GM23338 (cell line): ENCODE results near the gene MED13L. TPM values are rescaled to one million over a fixed set of nuclear protein-coding genes. Genes with fewer than 3 reads are reported as not detected.

ENCODE experiments used
- ATAC-seq: fragments of 200-7000 bp; cut with Tn5 transposase; 3 replicates; pipeline ENCODE4 v1.9.1; 2020
- DNase-seq: peaks from one replicate; pipeline ENCODE4 v3.0.0-alpha.2; 2015; ENCODE audit warnings: low spot score
- H2AFZ ChIP-seq: fragments of 200-600 bp; sonication (generic); 2 replicates; pipeline ENCODE4 v1.8.0; 2016; ENCODE audit warnings: antibody characterized with exemption, mild to moderate bottlenecking, moderate library complexity
- H3F3A ChIP-seq: fragments of 200-600 bp; sonication (generic); replicated peaks from 2 replicates; pipeline ENCODE4 v1.8.0; 2017; ENCODE audit warnings: antibody characterized with exemption, mixed run types, low read depth
- H3K27ac ChIP-seq: fragments of 200-600 bp; sonication (generic); 2 replicates; pipeline ENCODE4 v1.6.1; 2016; ENCODE audit warnings: low read depth
- H3K27me3 ChIP-seq: fragments of 200-600 bp; sonication (generic); 2 replicates; pipeline ENCODE4 v1.8.0; 2016; ENCODE audit warnings: mild to moderate bottlenecking, mixed run types, moderate library complexity; ENCODE audit not compliant: insufficient read depth
- H3K36me3 ChIP-seq: fragments of 200-600 bp; sonication (generic); 2 replicates; pipeline ENCODE4 v1.8.0; 2016; ENCODE audit warnings: mild to moderate bottlenecking; ENCODE audit not compliant: insufficient read depth
- H3K4me1 ChIP-seq: fragments of 200-600 bp; sonication (generic); 2 replicates; pipeline ENCODE4 v1.8.0; 2016; ENCODE audit warnings: mild to moderate bottlenecking, moderate library complexity; ENCODE audit not compliant: insufficient read depth
- H3K4me2 ChIP-seq: fragments of 200-600 bp; sonication (generic); 2 replicates; pipeline ENCODE4 v1.7.1; 2017; ENCODE audit warnings: mixed run types
- H3K4me3 ChIP-seq: fragments of 200-600 bp; sonication (generic); 2 replicates; pipeline ENCODE4 v1.6.1; 2016; ENCODE audit warnings: mixed run types
- H3K79me2 ChIP-seq: fragments of 200-600 bp; sonication (generic); replicated peaks from 2 replicates; pipeline ENCODE4 v1.8.0; 2017; ENCODE audit warnings: mild to moderate bottlenecking; ENCODE audit not compliant: insufficient read depth
- H3K9me2 ChIP-seq: fragments of 200-600 bp; sonication (generic); 2 replicates; pipeline ENCODE4 v1.8.0; 2017; ENCODE audit not compliant: insufficient read depth
- H4K20me1 ChIP-seq: fragments of 200-600 bp; sonication (generic); replicated peaks from 2 replicates; pipeline ENCODE4 v1.8.0; 2017; ENCODE audit warnings: mild to moderate bottlenecking; ENCODE audit not compliant: insufficient read depth
- H3K27ac Mint-ChIP-seq: 2 replicates; pipeline ENCODE4 v1.8.0; 2020; ENCODE audit warnings: inconsistent platforms, mild to moderate bottlenecking, moderate library complexity, mixed read lengths
- H3K27me3 Mint-ChIP-seq: 3 replicates; pipeline ENCODE4 v1.8.0; 2022; ENCODE audit warnings: low read depth, mild to moderate bottlenecking, moderate library complexity, mixed read lengths, inconsistent platforms; ENCODE audit not compliant: insufficient read depth, poor library complexity
- H3K36me3 Mint-ChIP-seq: 3 replicates; pipeline ENCODE4 v1.8.0; 2021; ENCODE audit warnings: low read depth, mild to moderate bottlenecking, inconsistent platforms, moderate library complexity, mixed read lengths
- H3K4me1 Mint-ChIP-seq: 3 replicates; pipeline ENCODE4 v1.8.0; 2020; ENCODE audit warnings: mild to moderate bottlenecking, inconsistent platforms, mixed read lengths
- H3K4me3 Mint-ChIP-seq: 3 replicates; pipeline ENCODE4 v1.8.0; 2021; ENCODE audit warnings: moderate library complexity, mild to moderate bottlenecking, inconsistent platforms, mixed read lengths
- H3K9me3 Mint-ChIP-seq: 3 replicates; pipeline ENCODE4 v1.8.0; 2020; ENCODE audit warnings: moderate library complexity, mild to moderate bottlenecking, inconsistent platforms, mixed read lengths
- CREB1 ChIP-seq: fragments of 250-450 bp; sonication (Bioruptor Pico); IDR thresholded peaks from 2 replicates; pipeline ENCODE4 v1.5.0; 2020; ENCODE audit warnings: low read depth, mild to moderate bottlenecking, moderate library complexity
- EZH2 ChIP-seq: fragments of 200-600 bp; sonication (generic); IDR thresholded peaks from one replicate; pipeline ENCODE4 v1.8.0; 2017; ENCODE audit warnings: antibody characterized with exemption, mild to moderate bottlenecking, low read depth; ENCODE audit not compliant: unreplicated experiment
- EZH2phosphoT487 ChIP-seq: fragments of 200-600 bp; sonication (generic); IDR thresholded peaks from one replicate; pipeline ENCODE4 v1.8.1; 2018; ENCODE audit warnings: antibody characterized with exemption; ENCODE audit not compliant: unreplicated experiment
- JUNB ChIP-seq: IDR thresholded peaks from one replicate; pipeline ENCODE4 v1.6.1; 2016; ENCODE audit warnings: antibody characterized with exemption; ENCODE audit not compliant: unreplicated experiment
- NANOG ChIP-seq: IDR thresholded peaks from 2 replicates; pipeline ENCODE4 v1.6.1; 2016; ENCODE audit warnings: antibody characterized with exemption, borderline replicate concordance
- POLR2AphosphoS5 ChIP-seq: IDR thresholded peaks from 2 replicates; pipeline ENCODE4 v1.6.1; 2016; ENCODE audit warnings: antibody characterized with exemption, low read depth
- STAT1 ChIP-seq: IDR thresholded peaks from one replicate; pipeline ENCODE4 v1.6.1; 2016; ENCODE audit warnings: antibody characterized with exemption; ENCODE audit not compliant: unreplicated experiment
- ZNF114 ChIP-seq: fragments of 250-450 bp; sonication (Bioruptor Pico); IDR thresholded peaks from 2 replicates; pipeline ENCODE4 v1.5.0; 2020; ENCODE audit warnings: mild to moderate bottlenecking, moderate library complexity
- ZNF331 ChIP-seq: fragments of 250-450 bp; sonication (Bioruptor Pico); IDR thresholded peaks from 2 replicates; pipeline ENCODE4 v1.5.0; 2020; ENCODE audit warnings: low read depth, mild to moderate bottlenecking, moderate library complexity
- polyA plus RNA-seq: library from polyadenylated mRNA; unstranded; fragments of >200 nt; fragmentation: Nextera tagmentation; extraction: Ambion mirVana; gene quantifications from 2 replicates; pipeline ENCODE4 v1.2.1, GENCODE V29; 2016
- total RNA-seq: library from RNA; depleted of rRNA; stranded (reverse); fragments of >200 nt; shearing (Covaris generic); gene quantifications from 2 replicates; pipeline ENCODE4 v1.2.3, GENCODE V29; 2014
- TF ChIP-seq, protein P1 (sequence below): fragments of 250-450 bp; sonication (Bioruptor Pico); IDR thresholded peaks from 2 replicates; pipeline ENCODE4 v1.5.0; 2020; ENCODE audit warnings: mild to moderate bottlenecking, moderate library complexity
- TF ChIP-seq, protein P2 (sequence below): IDR thresholded peaks from 2 replicates; pipeline ENCODE4 v1.6.1; 2016; ENCODE audit warnings: antibody characterized with exemption
- TF ChIP-seq, protein P3 (sequence below): IDR thresholded peaks from one replicate; pipeline ENCODE4 v1.6.1; 2018; ENCODE audit warnings: antibody characterized with exemption; ENCODE audit not compliant: unreplicated experiment
- TF ChIP-seq, protein P4 (sequence below), 2 experiments: fragments of 200-600 bp in 1 of 2; sonication (generic) in 1 of 2; conservative IDR thresholded peaks; 2 replicates each; pipeline versions ENCODE4 v1.5.1 to v1.6.1; 2016 to 2017; ENCODE audit warnings: antibody characterized with exemption in 2 of 2, low read depth in 2 of 2, mild to moderate bottlenecking in 2 of 2, moderate library complexity in 1 of 2

The MED13L gene
- total and polyA plus RNA-seq, 2 experiments from 2014 or later = 20.9 to 73.6 TPM

GRCh38 chr12:116076399-116076798, 201.1 kb downstream of the MED13L start:
- H3K27ac Mint-ChIP-seq = 0 out of 2 replicates have a peak overlapping the region, but pooled peaks have one; percentile 8
- H3K4me3 Mint-ChIP-seq = no peak overlapping the region
- Histone ChIP-seq H3K4me2 (no peak overlapping the region), H2AFZ (no peak overlapping the region), H3K27ac (no peak overlapping the region), H3K27me3 (no peaks in the 10 kb centered on the region), H3F3A (no peaks in the 10 kb centered on the region), H3K4me3 (no peak overlapping the region), H4K20me1 (peaks cover 2% of the 10 kb centered on the region; the same call in 1 of the 2 replicates), H3K79me2 (peaks cover 19% of the 10 kb centered on the region; the same call in 1 of the 2 replicates), H3K9me2 (no peaks in the 10 kb centered on the region), H3K4me1 (peaks cover 40% of the 10 kb centered on the region), H3K36me3 (no peaks in the 10 kb centered on the region)
- no peak for TF ChIP-seq JUNB
- no peak for TF ChIP-seq ZNF114 (CRISPR knock-in tag)
- TF ChIP-seq, protein P1, sequence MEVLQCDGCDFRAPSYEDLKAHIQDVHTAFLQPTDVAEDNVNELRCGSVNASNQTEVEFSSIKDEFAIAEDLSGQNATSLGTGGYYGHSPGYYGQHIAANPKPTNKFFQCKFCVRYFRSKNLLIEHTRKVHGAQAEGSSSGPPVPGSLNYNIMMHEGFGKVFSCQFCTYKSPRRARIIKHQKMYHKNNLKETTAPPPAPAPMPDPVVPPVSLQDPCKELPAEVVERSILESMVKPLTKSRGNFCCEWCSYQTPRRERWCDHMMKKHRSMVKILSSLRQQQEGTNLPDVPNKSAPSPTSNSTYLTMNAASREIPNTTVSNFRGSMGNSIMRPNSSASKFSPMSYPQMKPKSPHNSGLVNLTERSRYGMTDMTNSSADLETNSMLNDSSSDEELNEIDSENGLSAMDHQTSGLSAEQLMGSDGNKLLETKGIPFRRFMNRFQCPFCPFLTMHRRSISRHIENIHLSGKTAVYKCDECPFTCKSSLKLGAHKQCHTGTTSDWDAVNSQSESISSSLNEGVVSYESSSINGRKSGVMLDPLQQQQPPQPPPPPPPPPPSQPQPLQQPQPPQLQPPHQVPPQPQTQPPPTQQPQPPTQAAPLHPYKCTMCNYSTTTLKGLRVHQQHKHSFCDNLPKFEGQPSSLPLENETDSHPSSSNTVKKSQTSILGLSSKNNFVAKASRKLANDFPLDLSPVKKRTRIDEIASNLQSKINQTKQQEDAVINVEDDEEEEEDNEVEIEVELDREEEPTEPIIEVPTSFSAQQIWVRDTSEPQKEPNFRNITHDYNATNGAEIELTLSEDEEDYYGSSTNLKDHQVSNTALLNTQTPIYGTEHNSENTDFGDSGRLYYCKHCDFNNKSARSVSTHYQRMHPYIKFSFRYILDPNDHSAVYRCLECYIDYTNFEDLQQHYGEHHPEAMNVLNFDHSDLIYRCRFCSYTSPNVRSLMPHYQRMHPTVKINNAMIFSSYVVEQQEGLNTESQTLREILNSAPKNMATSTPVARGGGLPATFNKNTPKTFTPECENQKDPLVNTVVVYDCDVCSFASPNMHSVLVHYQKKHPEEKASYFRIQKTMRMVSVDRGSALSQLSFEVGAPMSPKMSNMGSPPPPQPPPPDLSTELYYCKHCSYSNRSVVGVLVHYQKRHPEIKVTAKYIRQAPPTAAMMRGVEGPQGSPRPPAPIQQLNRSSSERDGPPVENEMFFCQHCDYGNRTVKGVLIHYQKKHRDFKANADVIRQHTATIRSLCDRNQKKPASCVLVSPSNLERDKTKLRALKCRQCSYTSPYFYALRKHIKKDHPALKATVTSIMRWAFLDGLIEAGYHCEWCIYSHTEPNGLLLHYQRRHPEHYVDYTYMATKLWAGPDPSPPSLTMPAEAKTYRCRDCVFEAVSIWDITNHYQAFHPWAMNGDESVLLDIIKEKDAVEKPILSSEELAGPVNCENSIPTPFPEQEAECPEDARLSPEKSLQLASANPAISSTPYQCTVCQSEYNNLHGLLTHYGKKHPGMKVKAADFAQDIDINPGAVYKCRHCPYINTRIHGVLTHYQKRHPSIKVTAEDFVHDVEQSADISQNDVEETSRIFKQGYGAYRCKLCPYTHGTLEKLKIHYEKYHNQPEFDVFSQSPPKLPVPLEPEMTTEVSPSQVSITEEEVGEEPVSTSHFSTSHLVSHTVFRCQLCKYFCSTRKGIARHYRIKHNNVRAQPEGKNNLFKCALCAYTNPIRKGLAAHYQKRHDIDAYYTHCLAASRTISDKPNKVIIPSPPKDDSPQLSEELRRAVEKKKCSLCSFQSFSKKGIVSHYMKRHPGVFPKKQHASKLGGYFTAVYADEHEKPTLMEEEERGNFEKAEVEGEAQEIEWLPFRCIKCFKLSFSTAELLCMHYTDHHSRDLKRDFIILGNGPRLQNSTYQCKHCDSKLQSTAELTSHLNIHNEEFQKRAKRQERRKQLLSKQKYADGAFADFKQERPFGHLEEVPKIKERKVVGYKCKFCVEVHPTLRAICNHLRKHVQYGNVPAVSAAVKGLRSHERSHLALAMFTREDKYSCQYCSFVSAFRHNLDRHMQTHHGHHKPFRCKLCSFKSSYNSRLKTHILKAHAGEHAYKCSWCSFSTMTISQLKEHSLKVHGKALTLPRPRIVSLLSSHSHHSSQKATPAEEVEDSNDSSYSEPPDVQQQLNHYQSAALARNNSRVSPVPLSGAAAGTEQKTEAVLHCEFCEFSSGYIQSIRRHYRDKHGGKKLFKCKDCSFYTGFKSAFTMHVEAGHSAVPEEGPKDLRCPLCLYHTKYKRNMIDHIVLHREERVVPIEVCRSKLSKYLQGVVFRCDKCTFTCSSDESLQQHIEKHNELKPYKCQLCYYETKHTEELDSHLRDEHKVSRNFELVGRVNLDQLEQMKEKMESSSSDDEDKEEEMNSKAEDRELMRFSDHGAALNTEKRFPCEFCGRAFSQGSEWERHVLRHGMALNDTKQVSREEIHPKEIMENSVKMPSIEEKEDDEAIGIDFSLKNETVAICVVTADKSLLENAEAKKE = no peak
- TF ChIP-seq EZH2phosphoT487 = no peak
- TF ChIP-seq ZNF331 (CRISPR knock-in tag) = no peak
- no peak for TF ChIP-seq POLR2AphosphoS5
- no peak for TF ChIP-seq STAT1
- no peak for TF ChIP-seq EZH2
- TF ChIP-seq, protein P2, sequence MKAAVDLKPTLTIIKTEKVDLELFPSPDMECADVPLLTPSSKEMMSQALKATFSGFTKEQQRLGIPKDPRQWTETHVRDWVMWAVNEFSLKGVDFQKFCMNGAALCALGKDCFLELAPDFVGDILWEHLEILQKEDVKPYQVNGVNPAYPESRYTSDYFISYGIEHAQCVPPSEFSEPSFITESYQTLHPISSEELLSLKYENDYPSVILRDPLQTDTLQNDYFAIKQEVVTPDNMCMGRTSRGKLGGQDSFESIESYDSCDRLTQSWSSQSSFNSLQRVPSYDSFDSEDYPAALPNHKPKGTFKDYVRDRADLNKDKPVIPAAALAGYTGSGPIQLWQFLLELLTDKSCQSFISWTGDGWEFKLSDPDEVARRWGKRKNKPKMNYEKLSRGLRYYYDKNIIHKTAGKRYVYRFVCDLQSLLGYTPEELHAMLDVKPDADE = no peak
- TF ChIP-seq, protein P3, sequence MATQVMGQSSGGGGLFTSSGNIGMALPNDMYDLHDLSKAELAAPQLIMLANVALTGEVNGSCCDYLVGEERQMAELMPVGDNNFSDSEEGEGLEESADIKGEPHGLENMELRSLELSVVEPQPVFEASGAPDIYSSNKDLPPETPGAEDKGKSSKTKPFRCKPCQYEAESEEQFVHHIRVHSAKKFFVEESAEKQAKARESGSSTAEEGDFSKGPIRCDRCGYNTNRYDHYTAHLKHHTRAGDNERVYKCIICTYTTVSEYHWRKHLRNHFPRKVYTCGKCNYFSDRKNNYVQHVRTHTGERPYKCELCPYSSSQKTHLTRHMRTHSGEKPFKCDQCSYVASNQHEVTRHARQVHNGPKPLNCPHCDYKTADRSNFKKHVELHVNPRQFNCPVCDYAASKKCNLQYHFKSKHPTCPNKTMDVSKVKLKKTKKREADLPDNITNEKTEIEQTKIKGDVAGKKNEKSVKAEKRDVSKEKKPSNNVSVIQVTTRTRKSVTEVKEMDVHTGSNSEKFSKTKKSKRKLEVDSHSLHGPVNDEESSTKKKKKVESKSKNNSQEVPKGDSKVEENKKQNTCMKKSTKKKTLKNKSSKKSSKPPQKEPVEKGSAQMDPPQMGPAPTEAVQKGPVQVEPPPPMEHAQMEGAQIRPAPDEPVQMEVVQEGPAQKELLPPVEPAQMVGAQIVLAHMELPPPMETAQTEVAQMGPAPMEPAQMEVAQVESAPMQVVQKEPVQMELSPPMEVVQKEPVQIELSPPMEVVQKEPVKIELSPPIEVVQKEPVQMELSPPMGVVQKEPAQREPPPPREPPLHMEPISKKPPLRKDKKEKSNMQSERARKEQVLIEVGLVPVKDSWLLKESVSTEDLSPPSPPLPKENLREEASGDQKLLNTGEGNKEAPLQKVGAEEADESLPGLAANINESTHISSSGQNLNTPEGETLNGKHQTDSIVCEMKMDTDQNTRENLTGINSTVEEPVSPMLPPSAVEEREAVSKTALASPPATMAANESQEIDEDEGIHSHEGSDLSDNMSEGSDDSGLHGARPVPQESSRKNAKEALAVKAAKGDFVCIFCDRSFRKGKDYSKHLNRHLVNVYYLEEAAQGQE = no peak
- TF ChIP-seq CREB1 (CRISPR knock-in tag) = no peak
- no peak for TF ChIP-seq NANOG
- TF ChIP-seq, protein P4, sequence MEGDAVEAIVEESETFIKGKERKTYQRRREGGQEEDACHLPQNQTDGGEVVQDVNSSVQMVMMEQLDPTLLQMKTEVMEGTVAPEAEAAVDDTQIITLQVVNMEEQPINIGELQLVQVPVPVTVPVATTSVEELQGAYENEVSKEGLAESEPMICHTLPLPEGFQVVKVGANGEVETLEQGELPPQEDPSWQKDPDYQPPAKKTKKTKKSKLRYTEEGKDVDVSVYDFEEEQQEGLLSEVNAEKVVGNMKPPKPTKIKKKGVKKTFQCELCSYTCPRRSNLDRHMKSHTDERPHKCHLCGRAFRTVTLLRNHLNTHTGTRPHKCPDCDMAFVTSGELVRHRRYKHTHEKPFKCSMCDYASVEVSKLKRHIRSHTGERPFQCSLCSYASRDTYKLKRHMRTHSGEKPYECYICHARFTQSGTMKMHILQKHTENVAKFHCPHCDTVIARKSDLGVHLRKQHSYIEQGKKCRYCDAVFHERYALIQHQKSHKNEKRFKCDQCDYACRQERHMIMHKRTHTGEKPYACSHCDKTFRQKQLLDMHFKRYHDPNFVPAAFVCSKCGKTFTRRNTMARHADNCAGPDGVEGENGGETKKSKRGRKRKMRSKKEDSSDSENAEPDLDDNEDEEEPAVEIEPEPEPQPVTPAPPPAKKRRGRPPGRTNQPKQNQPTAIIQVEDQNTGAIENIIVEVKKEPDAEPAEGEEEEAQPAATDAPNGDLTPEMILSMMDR (conservative IDR thresholded peaks at IDR 0.05; ENCODE audit: low read depth in 2 of 2) = no peak
- H3K4me1 Mint-ChIP-seq = peaks cover 41% of the 10 kb centered on the region
- no peaks in the 10 kb centered on the region for H3K27me3 Mint-ChIP-seq
- DNase-seq = no peak
- no peak for ATAC-seq
- no peaks in the 10 kb centered on the region for H3K9me3 Mint-ChIP-seq
- no peaks in the 10 kb centered on the region for H3K36me3 Mint-ChIP-seq
